HepG2 (cell line): ENCODE measurements around the gene SLC2A11. TPM values are rescaled to one million over a fixed set of nuclear protein-coding genes. Genes with fewer than 3 reads are reported as not detected.

Experiments used
- DR1 ChIP-seq: sonication (generic); formaldehyde crosslinking; IDR thresholded peaks from 2 replicates; pipeline ENCODE4 v1.8.0; 2021; ENCODE audit warnings: mild to moderate bottlenecking, missing genetic modification reagents, inconsistent platforms
- EP300 ChIP-seq, 3 experiments: sonication (generic) in 1 of 3; formaldehyde crosslinking in 1 of 3; IDR thresholded peaks; 2 replicates each; pipeline versions ENCODE4 v1.5.1 to v1.6.1; 2011 to 2020; ENCODE audit warnings: low read depth in 2 of 3, low read length in 2 of 3, borderline replicate concordance in 1 of 3, improper control_type of control experiment in 1 of 3, mild to moderate bottlenecking in 1 of 3, missing genetic modification reagents in 1 of 3, moderate library complexity in 1 of 3
- HNF4G ChIP-seq, 2 experiments: sonication (generic) in 1 of 2; formaldehyde crosslinking in 1 of 2; IDR thresholded peaks; 2 replicates each; pipeline versions ENCODE4 v1.4.0 to v1.6.1; 2011 to 2020; ENCODE audit warnings: borderline replicate concordance in 2 of 2, low read depth in 2 of 2, mild to moderate bottlenecking in 2 of 2, low read length in 1 of 2, missing genetic modification reagents in 1 of 2, moderate library complexity in 1 of 2
- HNRNPH1 ChIP-seq: fragments of 200-400 bp; formaldehyde crosslinking; optimal IDR thresholded peaks from 2 replicates; pipeline ENCODE3; 2017; ENCODE audit warnings: mild to moderate bottlenecking, low read depth, low read length
- HOXA9 ChIP-seq: sonication (generic); formaldehyde crosslinking; IDR thresholded peaks from 2 replicates; pipeline ENCODE4 v1.8.1; 2022; ENCODE audit warnings: missing genetic modification reagents, mild to moderate bottlenecking, moderate library complexity, borderline replicate concordance
- KAT8 ChIP-seq: IDR thresholded peaks from 2 replicates; pipeline ENCODE4 v1.6.1; 2016; ENCODE audit warnings: missing genetic modification reagents, missing compliant biosample characterization
- KLF16 ChIP-seq, 2 experiments: sonication (generic) in 1 of 2; formaldehyde crosslinking in 1 of 2; IDR thresholded peaks; 2 replicates each; pipeline versions ENCODE4 v1.6.1 to v1.8.0; 2016 to 2023; ENCODE audit warnings: missing genetic modification reagents in 2 of 2, missing compliant biosample characterization in 1 of 2
- NRL ChIP-seq: sonication (generic); formaldehyde crosslinking; IDR thresholded peaks from 2 replicates; pipeline ENCODE4 v1.5.0; 2020; ENCODE audit warnings: missing genetic modification reagents, mild to moderate bottlenecking, moderate library complexity, borderline replicate concordance
- RFX5 ChIP-seq: IDR thresholded peaks from 2 replicates; pipeline ENCODE4 v1.6.1; 2011; ENCODE audit warnings: low read depth, low read length, improper control_type of control experiment
- RFXANK ChIP-seq: IDR thresholded peaks from 2 replicates; pipeline ENCODE4 v1.6.1; 2016
- SIN3A ChIP-seq: IDR thresholded peaks from 2 replicates; pipeline ENCODE4 v1.6.1; 2011; ENCODE audit warnings: low read depth, mild to moderate bottlenecking, control low read depth, low read length, borderline replicate concordance
- TBL1XR1 ChIP-seq: fragments of 150-350 bp; IDR thresholded peaks from 2 replicates; pipeline ENCODE4 v1.6.1; 2014; ENCODE audit warnings: borderline replicate concordance, low read length; ENCODE audit not compliant: partially characterized antibody
- TCF7L2 ChIP-seq: IDR thresholded peaks from 2 replicates; pipeline ENCODE4 v1.6.1; 2011; ENCODE audit warnings: mild to moderate bottlenecking, low read depth, low read length, moderate library complexity
- ZFAT ChIP-seq: sonication (generic); formaldehyde crosslinking; conservative IDR thresholded peaks from 2 replicates; pipeline ENCODE4 v1.8.1; 2023; ENCODE audit warnings: missing genetic modification reagents, inconsistent platforms
- ZFY ChIP-seq: sonication (generic); formaldehyde crosslinking; IDR thresholded peaks from 2 replicates; pipeline ENCODE4 v1.4.0; 2020; ENCODE audit warnings: missing genetic modification reagents
- ZNF160 ChIP-seq: sonication (generic); formaldehyde crosslinking; IDR thresholded peaks from 2 replicates; pipeline ENCODE4 v1.8.0; 2022; ENCODE audit warnings: mild to moderate bottlenecking, inconsistent platforms, missing genetic modification reagents
- ZNF281 ChIP-seq: sonication (generic); formaldehyde crosslinking; IDR thresholded peaks from 2 replicates; pipeline ENCODE4 v1.4.0; 2020; ENCODE audit warnings: missing genetic modification reagents, borderline replicate concordance
- ZNF30 ChIP-seq: sonication (generic); formaldehyde crosslinking; IDR thresholded peaks from 2 replicates; pipeline ENCODE4 v1.5.0; 2020; ENCODE audit warnings: mild to moderate bottlenecking, missing genetic modification reagents
- ZNF430 ChIP-seq: sonication (generic); formaldehyde crosslinking; IDR thresholded peaks from 2 replicates; pipeline ENCODE4 v1.9.0; 2021; ENCODE audit warnings: mild to moderate bottlenecking, missing genetic modification reagents
- ZNF543 ChIP-seq: sonication (generic); formaldehyde crosslinking; IDR thresholded peaks from 2 replicates; pipeline ENCODE4 v1.4.0; 2020; ENCODE audit warnings: mild to moderate bottlenecking, missing genetic modification reagents
- ZNF878 ChIP-seq: sonication (generic); formaldehyde crosslinking; IDR thresholded peaks from 2 replicates; pipeline ENCODE4 v1.8.1; 2023; ENCODE audit warnings: mild to moderate bottlenecking, missing genetic modification reagents, moderate library complexity
- polyA plus RNA-seq, 8 experiments: library from polyadenylated mRNA; depleted of rRNA in 3 of 8; stranded (reverse) in 7 of 8; unstranded in 1 of 8; fragments of >200 nt; fragmentation: Illumina TruSeq in 4 of 8; extraction: Trizol in 4 of 8; gene quantifications; 2 replicates each; pipeline versions ENCODE4 v1.2.1 to v1.2.3, GENCODE V29; 2011 to 2016; ENCODE audit warnings: low read depth in 4 of 8, missing spikeins in 1 of 8, mixed read lengths in 1 of 8; ENCODE audit not compliant: insufficient read depth in 1 of 8
- total RNA-seq, 5 experiments: library from RNA; depleted of rRNA; stranded (reverse); fragments of >200 nt; fragmentation: Illumina TruSeq; extraction: Trizol; gene quantifications; 2 replicates each; pipeline ENCODE4 v1.2.3, GENCODE V29; 2016; ENCODE audit warnings: low read depth in 1 of 5
- TF ChIP-seq, protein P1 (sequence below): sonication (generic); formaldehyde crosslinking; IDR thresholded peaks from 2 replicates; pipeline ENCODE4 v1.4.0; 2020; ENCODE audit warnings: mild to moderate bottlenecking, missing genetic modification reagents
- TF ChIP-seq, protein P2 (sequence below): conservative IDR thresholded peaks from 2 replicates; pipeline ENCODE4 v1.6.1; 2018; ENCODE audit warnings: missing genetic modification reagents

The SLC2A11 gene
- total and polyA plus RNA-seq, 2 of the 13 experiments (the other 11 are each of a cell fraction or from before 2014, with no cell fraction given) = 15.2 to 15.4 TPM

DNA sequence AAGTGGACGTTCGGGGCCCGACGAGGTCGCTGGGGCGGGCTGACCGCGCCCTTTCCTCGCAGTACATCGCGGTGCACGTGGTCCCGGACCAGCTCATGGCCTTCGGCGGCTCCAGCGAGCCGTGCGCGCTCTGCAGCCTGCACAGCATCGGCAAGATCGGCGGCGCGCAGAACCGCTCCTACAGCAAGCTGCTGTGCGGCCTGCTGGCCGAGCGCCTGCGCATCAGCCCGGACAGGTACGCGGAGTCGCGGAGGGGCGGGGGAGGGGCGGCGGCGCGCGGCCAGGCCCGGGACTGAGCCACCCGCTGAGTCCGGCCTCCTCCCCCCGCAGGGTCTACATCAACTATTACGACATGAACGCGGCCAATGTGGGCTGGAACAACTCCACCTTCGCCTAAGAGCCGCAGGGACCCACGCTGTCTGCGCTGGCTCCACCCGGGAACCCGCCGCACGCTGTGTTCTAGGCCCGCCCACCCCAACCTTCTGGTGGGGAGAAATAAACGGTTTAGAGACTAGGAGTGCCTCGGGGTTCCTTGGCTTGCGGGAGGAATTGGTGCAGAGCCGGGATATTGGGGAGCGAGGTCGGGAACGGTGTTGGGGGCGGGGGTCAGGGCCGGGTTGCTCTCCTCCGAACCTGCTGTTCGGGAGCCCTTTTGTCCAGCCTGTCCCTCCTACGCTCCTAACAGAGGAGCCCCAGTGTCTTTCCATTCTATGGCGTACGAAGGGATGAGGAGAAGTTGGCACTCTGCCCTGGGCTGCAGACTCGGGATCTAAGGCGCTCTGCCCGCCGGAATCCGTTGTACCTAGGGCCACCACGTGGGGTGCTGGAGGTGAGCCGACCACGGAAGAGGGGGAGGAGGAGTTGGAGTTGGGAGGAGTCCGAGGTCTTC is 37.3 kb downstream of the SLC2A11 start (continued):
- peak; percentile 65; the same call in 1 of the 2 replicates for TF ChIP-seq SIN3A
- TF ChIP-seq ZFAT (CRISPR knock-in tag) = no peak
- 0 out of 2 replicates have a peak, but pooled peaks have one; percentile 11 for TF ChIP-seq DR1 (CRISPR knock-in tag)
- TF ChIP-seq RFX5 = no peak
- no peak for TF ChIP-seq HNRNPH1
- no peak; the same call in 1 of the 2 replicates for TF ChIP-seq ZNF160 (CRISPR knock-in tag)
- TF ChIP-seq KLF16 (CRISPR knock-in tag; IDR thresholded peaks at IDR 0.05) = peak in 1 of 2 experiments; percentile 7; a peak in 1 of 4 replicates
- TF ChIP-seq NRL = peak; percentile 86
- TF ChIP-seq, protein P1, sequence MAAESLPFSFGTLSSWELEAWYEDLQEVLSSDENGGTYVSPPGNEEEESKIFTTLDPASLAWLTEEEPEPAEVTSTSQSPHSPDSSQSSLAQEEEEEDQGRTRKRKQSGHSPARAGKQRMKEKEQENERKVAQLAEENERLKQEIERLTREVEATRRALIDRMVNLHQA (CRISPR knock-in tag) = no peak
- 0 out of 2 replicates have a peak, but pooled peaks have one; percentile 65 for TF ChIP-seq ZNF430 (CRISPR knock-in tag)
- TF ChIP-seq ZNF878 (CRISPR knock-in tag) = peak; percentile 38; the same call in 1 of the 2 replicates
- TF ChIP-seq ZFY (CRISPR knock-in tag) = peak; percentile 45; the same call in 1 of the 2 replicates
- TF ChIP-seq TBL1XR1 = no peak
- TF ChIP-seq RFXANK = no peak
- peak; percentile 92 for TF ChIP-seq ZNF281
- no peak; a peak in 1 of 4 replicates for TF ChIP-seq EP300 (IDR thresholded peaks at IDR 0.05; ENCODE audit: low read depth in 2 of 2, low read length in 2 of 2)
- TF ChIP-seq EP300 (CRISPR knock-in tag; IDR thresholded peaks at IDR 0.05; ENCODE audit: borderline replicate concordance) = peak; percentile 32; the same call in 1 of the 2 replicates
- TF ChIP-seq, protein P2, sequence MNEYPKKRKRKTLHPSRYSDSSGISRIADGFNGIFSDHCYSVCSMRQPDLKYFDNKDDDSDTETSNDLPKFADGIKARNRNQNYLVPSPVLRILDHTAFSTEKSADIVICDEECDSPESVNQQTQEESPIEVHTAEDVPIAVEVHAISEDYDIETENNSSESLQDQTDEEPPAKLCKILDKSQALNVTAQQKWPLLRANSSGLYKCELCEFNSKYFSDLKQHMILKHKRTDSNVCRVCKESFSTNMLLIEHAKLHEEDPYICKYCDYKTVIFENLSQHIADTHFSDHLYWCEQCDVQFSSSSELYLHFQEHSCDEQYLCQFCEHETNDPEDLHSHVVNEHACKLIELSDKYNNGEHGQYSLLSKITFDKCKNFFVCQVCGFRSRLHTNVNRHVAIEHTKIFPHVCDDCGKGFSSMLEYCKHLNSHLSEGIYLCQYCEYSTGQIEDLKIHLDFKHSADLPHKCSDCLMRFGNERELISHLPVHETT (CRISPR knock-in tag) = 0 out of 2 replicates have a peak, but pooled peaks have one; percentile 17
- TF ChIP-seq TCF7L2 = no peak
- TF ChIP-seq ZNF30 (CRISPR knock-in tag) = 0 out of 2 replicates have a peak, but pooled peaks have one; percentile 9
- no peak for TF ChIP-seq HNF4G (IDR thresholded peaks at IDR 0.05; ENCODE audit: borderline replicate concordance, low read depth, low read length)
- no peak for TF ChIP-seq HNF4G (CRISPR knock-in tag; IDR thresholded peaks at IDR 0.05; ENCODE audit: borderline replicate concordance, low read depth)
- TF ChIP-seq ZNF543 (CRISPR knock-in tag) = no peak; the same call in 1 of the 2 replicates
- TF ChIP-seq HOXA9 (CRISPR knock-in tag) = 0 out of 2 replicates have a peak, but pooled peaks have one; percentile 87
- TF ChIP-seq KAT8 (CRISPR knock-in tag) = no peak; the same call in 1 of the 2 replicates
